A673 (cell line): ENCODE measurements around the gene PLD4.

ENCODE experiments used
- EZH2 ChIP-seq: fragments of 200-600 bp; sonication (generic); IDR thresholded peaks from 2 replicates; pipeline ENCODE4 v1.6.1; 2017; ENCODE audit warnings: borderline replicate concordance, low read depth, mild to moderate bottlenecking, mixed read lengths, antibody characterized with exemption, low read length; ENCODE audit not compliant: poor library complexity, severe bottlenecking
- TF ChIP-seq, protein P1 (sequence below): fragments of 300-800, 200-600 bp; sonication (generic); conservative IDR thresholded peaks from 2 replicates; pipeline ENCODE4 v1.5.1; 2017; ENCODE audit warnings: low read depth, mild to moderate bottlenecking, antibody characterized with exemption, low read length, moderate library complexity, mixed read lengths

DNA sequence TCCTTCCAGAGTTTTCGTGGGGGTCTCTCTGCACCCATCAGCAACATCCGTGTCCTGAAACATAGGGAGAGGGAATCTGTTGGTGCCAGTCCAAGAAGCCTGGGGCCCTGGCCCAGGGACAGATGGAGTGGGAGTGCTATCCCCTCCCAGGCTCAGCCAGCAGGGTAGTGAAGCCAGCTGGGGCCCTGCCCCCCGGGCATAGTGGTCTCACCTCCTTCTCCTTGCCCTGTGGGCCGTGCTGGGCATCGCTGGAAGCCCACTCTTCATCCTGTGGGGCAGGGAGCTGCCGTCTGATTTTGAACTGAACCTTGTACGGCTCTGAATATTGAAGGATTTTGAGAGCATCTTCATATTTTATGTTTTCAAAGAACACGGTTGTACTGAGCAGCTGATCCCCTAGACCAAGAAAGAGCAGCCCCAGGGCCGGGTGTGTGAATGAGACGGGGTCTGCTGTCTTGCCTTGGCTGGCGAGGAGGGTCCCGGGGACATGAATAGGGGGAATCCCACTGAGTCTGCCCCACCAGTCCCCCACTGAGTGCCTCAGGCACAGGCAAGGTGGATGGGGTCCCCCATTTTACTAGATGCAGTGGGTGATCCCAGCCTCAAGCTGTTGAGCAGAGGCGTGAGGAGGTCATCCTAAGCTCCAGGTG, 30.2 kb downstream of the PLD4 start:
- TF ChIP-seq, protein P1, sequence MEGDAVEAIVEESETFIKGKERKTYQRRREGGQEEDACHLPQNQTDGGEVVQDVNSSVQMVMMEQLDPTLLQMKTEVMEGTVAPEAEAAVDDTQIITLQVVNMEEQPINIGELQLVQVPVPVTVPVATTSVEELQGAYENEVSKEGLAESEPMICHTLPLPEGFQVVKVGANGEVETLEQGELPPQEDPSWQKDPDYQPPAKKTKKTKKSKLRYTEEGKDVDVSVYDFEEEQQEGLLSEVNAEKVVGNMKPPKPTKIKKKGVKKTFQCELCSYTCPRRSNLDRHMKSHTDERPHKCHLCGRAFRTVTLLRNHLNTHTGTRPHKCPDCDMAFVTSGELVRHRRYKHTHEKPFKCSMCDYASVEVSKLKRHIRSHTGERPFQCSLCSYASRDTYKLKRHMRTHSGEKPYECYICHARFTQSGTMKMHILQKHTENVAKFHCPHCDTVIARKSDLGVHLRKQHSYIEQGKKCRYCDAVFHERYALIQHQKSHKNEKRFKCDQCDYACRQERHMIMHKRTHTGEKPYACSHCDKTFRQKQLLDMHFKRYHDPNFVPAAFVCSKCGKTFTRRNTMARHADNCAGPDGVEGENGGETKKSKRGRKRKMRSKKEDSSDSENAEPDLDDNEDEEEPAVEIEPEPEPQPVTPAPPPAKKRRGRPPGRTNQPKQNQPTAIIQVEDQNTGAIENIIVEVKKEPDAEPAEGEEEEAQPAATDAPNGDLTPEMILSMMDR: no peak
- TF ChIP-seq EZH2: no peak
